ENCODE results near the gene ZNF438. TPM values are rescaled to one million over a fixed set of nuclear protein-coding genes. Genes with fewer than 3 reads are reported as not detected.
"Not testable (repeated sequence)": the region's sequence is repeated elsewhere in the genome, so short reads cannot be mapped to it uniquely, and the experiment has no call there.

The ZNF438 gene
- polyA plus RNA-seq, 3 donors, result 5.4 to 11.1 (median 9.3) TPM

- Mint-ChIP-seq H3K9me3 (peaks cover 3 to 20% (median 13%) of the 10 kb centered on the region in 7 donors), H3K27ac (peak overlapping the region in 3 of 7 donors; percentile 9 to 69 (median 39)), H3K36me3 (peaks cover 81 to 86% of the 10 kb centered on the region in 2 donors), H3K27me3 (ENCODE audit: low read depth in 3 of 3) (no peaks in the 10 kb centered on the region), H3K4me1 (peaks cover 13% of the 10 kb centered on the region), H3K4me3 (no peak overlapping the region)
- whole genome bisulfite sequencing (ENCODE audit: insufficient coverage), result no CpG with 5 or more reads among the region's 2 CpGs
- TF ChIP-seq CTCF (IDR thresholded peaks at IDR 0.05), result no peak
- peaks cover 0 to 6% of the 10 kb centered on the region in 2 donors for H3K4me1 ChIP-seq (ENCODE audit: control insufficient read depth in 1 of 2, insufficient read depth in 2 of 2, low read length in 2 of 2)
- DNase-seq, result no peak
- H3K9ac ChIP-seq (ENCODE audit: insufficient read depth, low read length, poor library complexity, severe bottlenecking), result no peak overlapping the region
- no peaks in the 10 kb centered on the region for H3K79me2 ChIP-seq (ENCODE audit: insufficient read depth, low read length)
- no peaks in the 10 kb centered on the region for H3K27me3 ChIP-seq (ENCODE audit: control insufficient read depth in 2 of 2, insufficient read depth in 2 of 2, low read length in 2 of 2)
- H3K27ac ChIP-seq (ENCODE audit: low read depth in 1 of 2, low read length in 2 of 2), result peak overlapping the region in 1 of 2 donors; percentile 30
- H3K4me2 ChIP-seq (replicated peaks; ENCODE audit: extremely low read depth, low read length, poor library complexity, severe bottlenecking), result no peak overlapping the region
- intact Hi-C loops (cut with micrococcal nuclease), result no loop called here
- no peak overlapping the region for H2AFZ ChIP-seq (ENCODE audit: insufficient read depth, low read depth, low read length, poor library complexity, severe bottlenecking)
- peaks cover 49 to 82% of the 10 kb centered on the region in 2 donors for H3K36me3 ChIP-seq (replicated peaks in 1 of 2; ENCODE audit: control insufficient read depth in 1 of 2, insufficient read depth in 2 of 2, low read length in 2 of 2)
- H3K4me3 ChIP-seq (replicated peaks in 1 of 3; ENCODE audit: low read depth in 2 of 3, low read length in 3 of 3), result no peak overlapping the region
- peaks cover 6 to 12% of the 10 kb centered on the region in 2 donors for H3K9me3 ChIP-seq (replicated peaks in 1 of 2; ENCODE audit: control insufficient read depth in 1 of 2, insufficient read depth in 1 of 2, low read length in 2 of 2)
- H4K20me1 ChIP-seq (ENCODE audit: insufficient read depth, low read length), result no peaks in the 10 kb centered on the region
Measured at GRCh38 chr10:30903397-30904138, 128.1 kb downstream of the ZNF438 start.

DNA sequence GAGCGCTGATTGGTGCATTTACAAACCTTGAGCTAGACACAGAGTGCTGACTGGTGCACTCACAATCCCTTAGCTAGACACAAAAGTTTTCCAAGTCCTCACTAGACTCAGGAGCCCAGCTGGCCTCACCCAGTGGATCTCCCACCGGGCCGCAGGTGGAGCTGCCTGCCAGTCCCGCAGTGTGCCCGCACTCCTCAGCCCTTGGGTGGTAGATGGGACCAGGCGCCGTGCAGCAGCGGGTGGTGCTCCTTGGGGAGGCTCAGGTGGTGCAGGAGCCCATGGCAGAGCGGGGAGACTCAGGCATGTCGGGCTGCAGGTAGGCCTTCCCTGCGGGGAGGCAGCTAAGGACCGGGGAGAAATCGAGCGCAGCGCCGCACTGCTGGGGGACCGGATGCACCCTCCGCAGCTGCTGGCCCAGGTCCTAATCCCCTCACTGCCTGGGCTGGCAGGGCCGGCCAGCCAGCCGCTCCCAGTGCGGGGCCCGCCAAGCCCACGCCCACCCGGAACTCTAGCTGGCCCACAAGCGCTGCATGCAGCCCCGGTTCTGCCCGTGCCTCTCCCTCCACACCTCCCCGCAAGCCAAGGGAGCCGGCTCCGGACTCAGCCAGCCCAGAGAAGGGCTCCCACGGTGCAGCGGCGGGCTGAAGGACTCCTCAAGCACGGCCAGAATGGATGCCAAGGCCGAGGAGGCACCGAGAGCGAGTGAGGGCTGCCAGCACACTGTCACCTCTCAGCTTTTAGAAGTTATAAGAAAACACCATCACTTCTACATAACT lies 128.9 kb downstream of the ZNF438 start:
- Histone ChIP-seq H3K27me3 (ENCODE audit: control insufficient read depth in 2 of 2, insufficient read depth in 2 of 2, low read length in 2 of 2) (no peaks in the 10 kb centered on the region), H3K9me3 (replicated peaks in 1 of 2; ENCODE audit: control insufficient read depth in 1 of 2, insufficient read depth in 1 of 2, low read length in 2 of 2) (peaks cover 6 to 12% of the 10 kb centered on the region in 2 donors), H3K4me2 (replicated peaks; ENCODE audit: extremely low read depth, low read length, poor library complexity, severe bottlenecking) (no peak overlapping the region), H2AFZ (ENCODE audit: insufficient read depth, low read depth, low read length, poor library complexity, severe bottlenecking) (no peak overlapping the region), H4K20me1 (ENCODE audit: insufficient read depth, low read length) (no peaks in the 10 kb centered on the region), H3K4me1 (ENCODE audit: control insufficient read depth in 1 of 2, insufficient read depth in 2 of 2, low read length in 2 of 2) (peaks cover 0 to 6% of the 10 kb centered on the region in 2 donors), H3K9ac (ENCODE audit: insufficient read depth, low read length, poor library complexity, severe bottlenecking) (no peak overlapping the region), H3K4me3 (replicated peaks in 1 of 3; ENCODE audit: low read depth in 2 of 3, low read length in 3 of 3) (no peak overlapping the region), H3K79me2 (ENCODE audit: insufficient read depth, low read length) (no peaks in the 10 kb centered on the region), H3K27ac (ENCODE audit: low read depth in 1 of 2, low read length in 2 of 2) (no peak overlapping the region), H3K36me3 (replicated peaks in 1 of 2; ENCODE audit: control insufficient read depth in 1 of 2, insufficient read depth in 2 of 2, low read length in 2 of 2) (peaks cover 41 to 75% of the 10 kb centered on the region in 2 donors)
- Mint-ChIP-seq H3K36me3 (peaks cover 74 to 80% of the 10 kb centered on the region in 2 donors), H3K9me3 (peaks cover 3 to 20% (median 13%) of the 10 kb centered on the region in 7 donors), H3K27ac (peak overlapping the region in 1 of 7 donors; percentile 30), H3K4me3 (no peak overlapping the region), H3K4me1 (peaks cover 13% of the 10 kb centered on the region), H3K27me3 (ENCODE audit: low read depth in 3 of 3) (no peaks in the 10 kb centered on the region)
- no peak for TF ChIP-seq CTCF (IDR thresholded peaks at IDR 0.05)
- DNase-seq, result no peak
- intact Hi-C loops (cut with micrococcal nuclease), result no loop called here
- WGBS (ENCODE audit: insufficient coverage), result 99% methylated on average over 32 of the region's 37 CpGs

DNA sequence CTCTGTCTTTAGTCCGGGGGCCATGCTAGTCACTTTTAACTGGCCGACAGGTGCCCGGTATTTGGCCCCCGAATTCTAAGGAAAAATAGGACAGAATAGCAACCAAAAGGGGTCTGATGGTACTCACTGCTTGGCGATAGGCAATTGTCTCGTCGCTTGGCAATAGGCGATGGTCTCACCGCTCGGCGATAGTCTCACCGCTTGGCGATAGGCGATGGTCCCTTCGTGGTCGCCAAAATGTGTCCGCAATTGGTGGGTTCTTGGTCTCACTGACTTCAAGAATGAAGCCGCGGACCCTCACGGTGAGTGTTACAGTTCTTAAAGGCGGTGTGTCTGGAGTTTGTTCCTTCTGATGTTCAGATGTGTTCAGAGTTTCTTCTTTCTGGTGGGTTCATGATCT lies 130.2 kb downstream of the ZNF438 start:
- H3K27ac ChIP-seq (ENCODE audit: low read depth in 1 of 2, low read length in 2 of 2); H3K27me3 ChIP-seq (ENCODE audit: control insufficient read depth in 2 of 2, insufficient read depth in 2 of 2, low read length in 2 of 2); intact Hi-C loops (cut with micrococcal nuclease); H3K27ac Mint-ChIP-seq; H3K4me2 ChIP-seq (replicated peaks; ENCODE audit: extremely low read depth, low read length, poor library complexity, severe bottlenecking); H3K79me2 ChIP-seq (ENCODE audit: insufficient read depth, low read length); H2AFZ ChIP-seq (ENCODE audit: insufficient read depth, low read depth, low read length, poor library complexity, severe bottlenecking); H3K27me3 Mint-ChIP-seq (ENCODE audit: low read depth in 3 of 3); H3K4me3 Mint-ChIP-seq; DNase-seq; H3K4me3 ChIP-seq (replicated peaks in 1 of 3; ENCODE audit: low read depth in 2 of 3, low read length in 3 of 3); H3K9ac ChIP-seq (ENCODE audit: insufficient read depth, low read length, poor library complexity, severe bottlenecking); H4K20me1 ChIP-seq (ENCODE audit: insufficient read depth, low read length): not testable (repeated sequence)
- H3K4me1 ChIP-seq (ENCODE audit: control insufficient read depth in 1 of 2, insufficient read depth in 2 of 2, low read length in 2 of 2), result peaks cover 3 to 14% of the 10 kb centered on the region in 2 donors
- Mint-ChIP-seq H3K4me1 (peaks cover 21% of the 10 kb centered on the region), H3K9me3 (peaks cover 3 to 19% (median 13%) of the 10 kb centered on the region in 7 donors), H3K36me3 (peaks cover 65 to 69% of the 10 kb centered on the region in 2 donors)
- H3K36me3 ChIP-seq (replicated peaks in 1 of 2; ENCODE audit: control insufficient read depth in 1 of 2, insufficient read depth in 2 of 2, low read length in 2 of 2), result peaks cover 28 to 61% of the 10 kb centered on the region in 2 donors
- peaks cover 6 to 12% of the 10 kb centered on the region in 2 donors for H3K9me3 ChIP-seq (replicated peaks in 1 of 2; ENCODE audit: control insufficient read depth in 1 of 2, insufficient read depth in 1 of 2, low read length in 2 of 2)
- WGBS (ENCODE audit: insufficient coverage), result over 99% methylated on average over 16 of the region's 21 CpGs
